Amniotic stem cell (primary cell): Measurements from ENCODE around the gene TFAP2A.
A peak's percentile ranks its signal among the peaks of the same experiment; 100 is the strongest.

Experiments used
- DNase-seq: peaks from one replicate; lab custom pipeline; 2025; lab: John Stamatoyannopoulos, UW

Gene TFAP2A

GRCh38 chr6:10425975-10426780 lies 11.3 kb upstream of the TFAP2A start:
- no peak for DNase-seq

- DNase-seq, result no peak
These were observed 10.5 kb upstream of the TFAP2A start for GRCh38 chr6:10425176-10425974.

GRCh38 chr6:10424040-10424439 lies 9.2 kb upstream of the TFAP2A start:
- no peak for DNase-seq

GRCh38 chr6:10422737-10423034 lies 7.8 kb upstream of the TFAP2A start:
- DNase-seq, result no peak

GRCh38 chr6:10421921-10422736 lies 7.3 kb upstream of the TFAP2A start:
- no peak for DNase-seq

GRCh38 chr6:10421158-10421920 lies 6.5 kb upstream of the TFAP2A start:
- DNase-seq, result no peak

- no peak for DNase-seq
These were observed 5.8 kb upstream of the TFAP2A start for GRCh38 chr6:10420546-10421157.

GRCh38 chr6:10419749-10420545 lies 5.1 kb upstream of the TFAP2A start:
- DNase-seq, result no peak

- DNase-seq, result no peak
These were observed 4.2 kb upstream of the TFAP2A start for GRCh38 chr6:10418862-10419748.

- DNase-seq, result no peak
These were observed 3.5 kb upstream of the TFAP2A start for GRCh38 chr6:10418361-10418861.

GRCh38 chr6:10417681-10418104 lies 2.8 kb upstream of the TFAP2A start:
- DNase-seq, result no peak

- no peak for DNase-seq
These were observed 2.2 kb upstream of the TFAP2A start for GRCh38 chr6:10416863-10417641.

- DNase-seq, result no peak
These were observed 1.6 kb upstream of the TFAP2A start for GRCh38 chr6:10416516-10416862.

GRCh38 chr6:10415617-10416480 lies 975 bp upstream of the TFAP2A start:
- no peak for DNase-seq

GRCh38 chr6:10413850-10414738 lies 780 bp downstream of the TFAP2A start:
- peak; percentile 73 for DNase-seq

- DNase-seq, result no peak
These were observed 1.5 kb downstream of the TFAP2A start for GRCh38 chr6:10413262-10413849.
